K562 (cell line): ENCODE measurements around the gene SHMT1. TPM values are rescaled to one million over a fixed set of nuclear protein-coding genes. Genes with fewer than 3 reads are reported as not detected.

ENCODE experiments used
- ATAC-seq: fragments of 200-7000 bp; cut with Tn5 transposase; 3 replicates; pipeline ENCODE4 v1.9.1; 2020; ENCODE audit warnings: moderate library complexity
- BruUV-seq: library from RNA; stranded (reverse); fragments of 400-500 nt; replicated peaks from 2 replicates; lab custom pipeline; 2021; lab: Mats Ljungman, UMichigan
- CTCF ChIA-PET: fragments of 300-600 bp; formaldehyde crosslinking; extraction: SDS; loops from one replicate; lab custom pipeline; 2021; ENCODE audit warnings: low intra/inter-chr PET ratio; lab: Yijun Ruan, JAX
- POLR2A ChIA-PET: fragments of 300-600, 350-650 bp; sonication (Branson Sonifier 250); formaldehyde crosslinking; extraction: SDS; loops from one replicate; lab custom pipeline; 2021; ENCODE audit warnings: antibody characterized with exemption, inconsistent platforms; lab: Yijun Ruan, JAX
- DNase-seq, 4 experiments: peaks; one replicate each; pipeline versions ENCODE4 v3.0.0 to v3.0.0-alpha.2; 2011 to 2018; ENCODE audit warnings: low spot score in 3 of 4, mixed read lengths in 3 of 4; ENCODE audit errors: extremely low read depth in 1 of 4
- FAIRE-seq: peaks from 2 replicates; lab custom pipeline; 2011; peaks lifted over from hg19 to GRCh38; lab: Jason Lieb, UNC
- H2AFZ ChIP-seq: 2 replicates; pipeline ENCODE4 v1.6.0; 2011; ENCODE audit warnings: low read depth, low read length, control low read depth, inconsistent platforms
- H3K27ac ChIP-seq: fragments of 200-600 bp; 3 replicates; pipeline ENCODE4 v1.8.0; 2011; ENCODE audit warnings: low read depth, mild to moderate bottlenecking, control low read depth, inconsistent platforms, low read length, moderate library complexity, mixed read lengths; ENCODE audit errors: extremely low read depth
- H3K27me3 ChIP-seq, 2 experiments: fragments of 300-600 bp in 1 of 2; 2 replicates in 1 of 2; 3 replicates in 1 of 2; pipeline versions ENCODE4 v1.6.0 to v1.8.0; 2011; ENCODE audit warnings: inconsistent platforms in 2 of 2, low read length in 2 of 2, mild to moderate bottlenecking in 1 of 2, mixed read lengths in 1 of 2, moderate library complexity in 1 of 2; ENCODE audit not compliant: control insufficient read depth in 2 of 2, insufficient read depth in 2 of 2
- H3K36me3 ChIP-seq: fragments of 300-600 bp; 3 replicates; pipeline ENCODE4 v1.8.0; 2011; ENCODE audit warnings: mild to moderate bottlenecking, low read length, inconsistent platforms; ENCODE audit not compliant: control insufficient read depth, insufficient read depth
- H3K4me1 ChIP-seq, 2 experiments: fragments of 200-600 bp in 1 of 2; replicated peaks in 1 of 2; 2 replicates in 1 of 2; 3 replicates in 1 of 2; pipeline versions ENCODE4 v1.5.1 to v1.8.0; 2011; ENCODE audit warnings: inconsistent platforms in 2 of 2, low read length in 2 of 2, mild to moderate bottlenecking in 1 of 2, mixed read lengths in 1 of 2, moderate library complexity in 1 of 2; ENCODE audit not compliant: control insufficient read depth in 2 of 2, insufficient read depth in 2 of 2
- H3K4me2 ChIP-seq: 2 replicates; pipeline ENCODE4 v1.6.1; 2011; ENCODE audit warnings: low read length, control low read depth, inconsistent platforms, mixed read lengths; ENCODE audit not compliant: insufficient read depth
- H3K4me3 ChIP-seq: fragments of 200-600 bp; sonication (generic), shearing (Covaris generic); 2 replicates; pipeline ENCODE4 v1.5.1; 2016; ENCODE audit warnings: control low read depth, inconsistent platforms
- H3K79me2 ChIP-seq: fragments of 200-600 bp; 3 replicates; pipeline ENCODE4 v1.8.0; 2011; ENCODE audit warnings: low read length, inconsistent platforms; ENCODE audit not compliant: control insufficient read depth, insufficient read depth
- H3K9ac ChIP-seq, 2 experiments: 2 replicates each; pipeline versions ENCODE4 v1.6.0 to v1.6.1; 2011; ENCODE audit warnings: low read depth in 2 of 2, low read length in 2 of 2, control low read depth in 1 of 2, inconsistent platforms in 1 of 2, mild to moderate bottlenecking in 1 of 2, mixed read lengths in 1 of 2; ENCODE audit not compliant: insufficient read depth in 1 of 2
- H3K9me1 ChIP-seq: one replicate; pipeline ENCODE4 v1.6.0; 2011; ENCODE audit warnings: inconsistent platforms, mild to moderate bottlenecking, low read length, moderate library complexity; ENCODE audit not compliant: control insufficient read depth, insufficient read depth
- H3K9me3 ChIP-seq: replicated peaks from 2 replicates; pipeline ENCODE4 v1.5.1; 2011; ENCODE audit warnings: low read depth, low read length, inconsistent platforms; ENCODE audit not compliant: control insufficient read depth, insufficient read depth
- H4K20me1 ChIP-seq: replicated peaks from 2 replicates; pipeline ENCODE4 v1.6.1; 2011; ENCODE audit warnings: low read length, inconsistent platforms, mixed read lengths; ENCODE audit not compliant: control insufficient read depth, insufficient read depth
- AFF4 ChIP-seq: sonication (generic); formaldehyde crosslinking; IDR thresholded peaks from 2 replicates; pipeline ENCODE4 v1.8.0; 2023; ENCODE audit warnings: mild to moderate bottlenecking, missing genetic modification reagents
- KAT8 ChIP-seq: fragments of 450-650 bp; IDR thresholded peaks from 2 replicates; pipeline ENCODE4 v1.6.1; 2016; ENCODE audit warnings: low read depth, mild to moderate bottlenecking
- KDM4B ChIP-seq, 2 experiments: fragments of 450-650 bp in 1 of 2; sonication (generic) in 1 of 2; IDR thresholded peaks; 2 replicates each; pipeline ENCODE4 v1.6.1; 2016 to 2017; ENCODE audit warnings: borderline replicate concordance in 2 of 2, antibody characterized with exemption in 1 of 2, low read depth in 1 of 2, mild to moderate bottlenecking in 1 of 2
- SETDB1 ChIP-seq: IDR thresholded peaks from one replicate; pipeline ENCODE4 v1.6.1; 2012; ENCODE audit warnings: low read length, control low read depth, inconsistent platforms
- TRIM28 ChIP-seq: fragments of 450-650 bp; IDR thresholded peaks from 2 replicates; pipeline ENCODE4 v1.6.1; 2017
- ZNF436 ChIP-seq: fragments of 250-450, 450-650 bp; sonication (Bioruptor Pico); formaldehyde crosslinking; IDR thresholded peaks from 2 replicates; pipeline ENCODE4 v1.7.0; 2020; ENCODE audit warnings: mild to moderate bottlenecking
- ZNF551 ChIP-seq: fragments of 250-450 bp; sonication (Bioruptor Pico); IDR thresholded peaks from 2 replicates; pipeline ENCODE4 v1.5.0; 2021; ENCODE audit warnings: mild to moderate bottlenecking, moderate library complexity
- ZNF586 ChIP-seq: fragments of 450-650 bp; formaldehyde crosslinking; conservative IDR thresholded peaks from 2 replicates; pipeline ENCODE4 v1.4.0; 2020; ENCODE audit warnings: mild to moderate bottlenecking, moderate library complexity
- WGBS: fragments of 100-300 bp; shearing (Covaris generic); methylation state at CpG from one replicate; pipeline ENCODE4 v1.1.6; 2016; ENCODE audit warnings: low coverage, mixed read lengths; ENCODE audit not compliant: insufficient coverage; ENCODE audit errors: missing lambda C conversion rate; 5-methylcytosine and 5-hydroxymethylcytosine counted together
- in situ Hi-C: fragments of 300-500 bp; cut with MboI; formaldehyde crosslinking; loops from 4 replicates; pipeline ENCODE4 v1.15.0; 2018; ENCODE audit warnings: inconsistent platforms, mixed read lengths
- intact Hi-C: fragments of 100-400 bp; cut with micrococcal nuclease; formaldehyde crosslinking; loops from 2 replicates; pipeline ENCODE4 v1.14.2; 2022
- polyA plus RNA-seq, 8 experiments: library from polyadenylated mRNA; depleted of rRNA in 4 of 8; stranded (reverse) in 5 of 8; unstranded in 3 of 8; fragments of >200 nt; fragmentation: Nextera tagmentation in 2 of 8; fragmentation: Illumina TruSeq in 1 of 8; extraction: Ambion mirVana in 2 of 8; extraction: Trizol in 1 of 8; gene quantifications; 2 replicates each; pipeline versions ENCODE4 v1.2.1 to v1.2.3, GENCODE V29; 2011 to 2014; ENCODE audit warnings: inconsistent platforms in 1 of 8, missing spikeins in 1 of 8
- total RNA-seq, 7 experiments: library from RNA; depleted of rRNA in 6 of 7; stranded (reverse); fragments of >200 nt in 6 of 7; fragmentation: Illumina TruSeq in 2 of 7; extraction: Trizol in 2 of 7; gene quantifications; 2 replicates each; pipeline versions ENCODE4 v1.2.1 to v1.2.3, GENCODE V29; 2011 to 2021; ENCODE audit warnings: low replicate concordance in 1 of 7
- TF ChIP-seq, protein P1 (sequence below): fragments of 450-650 bp; formaldehyde crosslinking; IDR thresholded peaks from 2 replicates; pipeline ENCODE4 v1.4.0; 2022; ENCODE audit warnings: mild to moderate bottlenecking, moderate library complexity
- TF ChIP-seq, protein P2 (sequence below): sonication (generic); IDR thresholded peaks from 2 replicates; pipeline ENCODE4 v1.6.1; 2016

Gene SHMT1
- total and polyA plus RNA-seq, 9 of the 15 experiments (the other 6 are each of a cell fraction or from before 2014, with no cell fraction given): 3.3 to 31.2 (median 23.3) TPM

GRCh38 chr17:18371455-18371854, 8.1 kb upstream of the SHMT1 start:
- no peak overlapping the region for H3K4me3 ChIP-seq
- in situ Hi-C loops (no loop called here), intact Hi-C loops (no loop called here)
- 18% methylated on average over 7 of the region's 7 CpGs for WGBS
- no peak overlapping the region for H3K4me2 ChIP-seq
- no peaks in the 10 kb centered on the region for H3K9me1 ChIP-seq
- no peak for ATAC-seq
- CTCF ChIA-PET: no interaction called here
- POLR2A ChIA-PET: no interaction called here
- no peak overlapping the region for H3K27ac ChIP-seq
- H3K9me3 ChIP-seq: no peaks in the 10 kb centered on the region
- no peak overlapping the region for H2AFZ ChIP-seq
- no peaks in the 10 kb centered on the region for H3K27me3 ChIP-seq
- H3K9ac ChIP-seq: no peak overlapping the region
- no peak for FAIRE-seq
- H3K79me2 ChIP-seq: no peaks in the 10 kb centered on the region
- no peak for DNase-seq
- no peaks in the 10 kb centered on the region for H4K20me1 ChIP-seq
- peaks cover 0 to 3% of the 10 kb centered on the region in 2 experiments; a peak in 2 of 5 replicates for H3K4me1 ChIP-seq
- no peaks in the 10 kb centered on the region for H3K36me3 ChIP-seq
- no TSS peak for BruUV-seq
- TF ChIP-seq, protein P1, sequence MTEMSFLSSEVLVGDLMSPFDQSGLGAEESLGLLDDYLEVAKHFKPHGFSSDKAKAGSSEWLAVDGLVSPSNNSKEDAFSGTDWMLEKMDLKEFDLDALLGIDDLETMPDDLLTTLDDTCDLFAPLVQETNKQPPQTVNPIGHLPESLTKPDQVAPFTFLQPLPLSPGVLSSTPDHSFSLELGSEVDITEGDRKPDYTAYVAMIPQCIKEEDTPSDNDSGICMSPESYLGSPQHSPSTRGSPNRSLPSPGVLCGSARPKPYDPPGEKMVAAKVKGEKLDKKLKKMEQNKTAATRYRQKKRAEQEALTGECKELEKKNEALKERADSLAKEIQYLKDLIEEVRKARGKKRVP (CRISPR knock-in tag): no peak
- TF ChIP-seq AFF4 (CRISPR knock-in tag) (no peak), SETDB1 (no peak), ZNF586 (CRISPR knock-in tag) (no peak), KAT8 (no peak), ZNF436 (CRISPR knock-in tag) (no peak), ZNF551 (CRISPR knock-in tag) (no peak), TRIM28 (no peak), KDM4B (IDR thresholded peaks at IDR 0.05; ENCODE audit: borderline replicate concordance in 2 of 2, low read depth in 1 of 2) (no peak)
- TF ChIP-seq, protein P2, sequence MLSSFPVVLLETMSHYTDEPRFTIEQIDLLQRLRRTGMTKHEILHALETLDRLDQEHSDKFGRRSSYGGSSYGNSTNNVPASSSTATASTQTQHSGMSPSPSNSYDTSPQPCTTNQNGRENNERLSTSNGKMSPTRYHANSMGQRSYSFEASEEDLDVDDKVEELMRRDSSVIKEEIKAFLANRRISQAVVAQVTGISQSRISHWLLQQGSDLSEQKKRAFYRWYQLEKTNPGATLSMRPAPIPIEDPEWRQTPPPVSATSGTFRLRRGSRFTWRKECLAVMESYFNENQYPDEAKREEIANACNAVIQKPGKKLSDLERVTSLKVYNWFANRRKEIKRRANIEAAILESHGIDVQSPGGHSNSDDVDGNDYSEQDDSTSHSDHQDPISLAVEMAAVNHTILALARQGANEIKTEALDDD: no peak
